HL-60/S4 treated with phorbol 12-myristate 13-acetate at 8.2 ng/mL for 4 days and 3 days (cell line): ENCODE data around the gene MPHOSPH6.
"Not testable (repeated sequence)": the region's sequence is repeated elsewhere in the genome, so short reads cannot be mapped to it uniquely, and the experiment has no call there.

Experiments used
- in situ Hi-C: fragments of 300-500 bp; cut with MboI; formaldehyde crosslinking; loops from 2 replicates; pipeline ENCODE4 v1.15.0; 2022; ENCODE audit warnings: low sequenced_read_pairs

MPHOSPH6 gene

GRCh38 chr16:82169861-82170845 is at the start of gene MPHOSPH6:
Gene MPHOSPH6, minus strand, starts transcription at chr16:82170224. Its CDS starts 49 bp downstream, at chr16:82170175.
- in situ Hi-C loops = no loop called here

- in situ Hi-C loops = no loop called here
Measured at GRCh38 chr16:82219298-82219697, 49.3 kb upstream of the MPHOSPH6 start.

DNA sequence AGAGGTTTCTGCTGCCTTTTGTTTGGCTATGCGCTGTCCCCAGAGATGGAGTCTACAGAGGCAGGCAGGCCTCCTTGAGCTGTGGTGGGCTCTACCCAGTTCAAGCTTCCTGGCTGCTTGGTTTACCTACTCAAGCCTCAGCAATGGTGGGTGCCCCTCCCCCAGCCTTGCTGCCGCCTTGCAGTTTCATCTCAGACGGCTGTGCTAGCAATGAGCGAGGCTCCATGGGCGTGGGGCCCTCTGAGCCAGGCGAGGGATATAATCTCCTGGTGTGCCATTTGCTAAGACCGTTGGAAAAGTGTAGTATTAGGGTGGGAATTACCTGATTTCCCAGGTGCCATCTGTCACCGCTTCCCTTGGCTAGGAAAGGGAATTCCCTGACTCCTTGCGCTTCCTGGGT is 39.3 kb upstream of the MPHOSPH6 start:
- in situ Hi-C loops = not testable (repeated sequence)

DNA sequence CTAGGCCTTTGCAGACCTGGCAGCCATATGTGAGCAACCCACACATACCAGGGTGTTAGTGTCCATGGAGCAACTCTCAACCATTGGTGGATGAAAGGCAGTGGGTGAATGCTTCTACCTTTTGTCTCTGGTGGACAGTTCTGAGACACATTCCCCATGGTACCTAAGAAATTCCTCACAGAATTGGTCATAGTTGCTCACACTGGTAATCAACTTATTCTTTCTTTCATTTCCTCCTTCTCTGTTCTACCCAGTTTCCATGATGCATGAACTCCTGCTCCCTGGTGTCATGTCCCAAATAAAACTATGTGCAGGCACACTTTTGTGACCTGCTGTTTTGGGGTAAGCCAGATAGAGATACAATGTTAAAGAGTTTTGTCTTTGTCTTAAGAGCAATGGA is 33.2 kb upstream of the MPHOSPH6 start:
- in situ Hi-C loops = no loop called here

DNA sequence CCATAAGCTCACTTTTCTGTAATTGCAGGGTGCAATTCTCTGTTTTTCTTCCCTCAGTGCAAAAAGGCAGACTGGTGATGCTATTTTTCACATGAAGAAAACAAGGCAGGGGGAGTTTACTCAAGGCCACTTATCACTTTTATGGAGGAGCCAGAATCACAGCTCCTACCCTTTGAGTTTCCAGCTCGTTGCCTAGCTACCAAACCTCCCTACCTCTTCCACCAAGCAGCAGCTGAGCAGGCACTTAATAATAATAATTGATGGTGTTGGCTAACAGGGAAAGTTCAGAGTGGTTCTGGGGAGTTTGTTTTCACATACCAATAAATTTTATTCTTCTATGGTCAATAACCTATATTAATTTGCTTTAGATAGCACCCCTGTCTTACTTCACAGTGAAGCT is 31.9 kb upstream of the MPHOSPH6 start:
- in situ Hi-C loops = no loop called here

DNA sequence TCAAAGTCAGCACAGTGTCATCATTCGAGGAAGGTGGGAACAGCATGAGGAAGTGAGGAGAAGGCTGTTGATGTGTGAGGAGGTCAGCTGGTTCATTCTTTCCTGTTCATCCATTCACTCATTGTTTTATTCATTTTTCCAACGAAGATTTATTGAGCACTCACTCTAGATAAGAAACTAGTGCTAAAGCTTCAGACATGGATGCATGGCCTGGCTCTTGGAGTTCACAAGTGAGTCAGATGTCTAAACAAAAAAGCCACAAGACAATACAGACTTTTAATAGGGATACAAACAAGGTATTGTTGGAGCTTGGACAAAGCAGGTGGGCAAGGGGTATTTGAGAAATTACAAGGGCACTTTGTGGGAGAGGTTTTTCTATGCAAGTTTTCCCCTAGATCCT is 31.3 kb upstream of the MPHOSPH6 start:
- in situ Hi-C loops = no loop called here

GRCh38 chr16:82199209-82199608 is 29.2 kb upstream of the MPHOSPH6 start:
- in situ Hi-C loops = no loop called here

- in situ Hi-C loops = no loop called here
Measured at GRCh38 chr16:82197540-82198240, 27.7 kb upstream of the MPHOSPH6 start.

DNA sequence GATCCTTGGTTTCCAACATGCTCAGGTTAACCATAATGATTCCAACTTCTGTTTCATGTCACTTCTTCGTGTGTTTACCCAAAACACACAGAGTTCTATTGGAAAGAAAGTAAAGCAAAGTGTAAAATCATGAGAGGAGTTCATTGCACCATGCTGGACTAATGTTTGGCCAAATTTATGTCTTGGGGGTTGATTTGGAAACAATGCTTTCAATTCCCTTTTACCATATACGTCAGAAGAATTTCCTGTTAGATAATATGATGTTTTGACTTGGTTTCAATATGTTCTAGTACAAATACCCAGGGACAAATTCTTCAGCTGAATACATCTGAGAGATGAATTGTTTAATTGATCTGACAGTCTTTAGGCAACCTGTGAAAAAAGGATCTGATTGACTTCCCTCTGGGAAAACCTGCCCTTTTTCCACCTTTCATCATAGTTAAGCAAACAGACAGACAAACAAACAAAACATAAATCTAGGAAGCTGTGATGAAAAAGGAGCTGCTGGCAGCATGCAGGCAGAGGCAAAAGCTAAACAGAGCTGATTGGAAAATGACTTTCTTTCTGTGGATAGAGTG is 26.0 kb upstream of the MPHOSPH6 start:
- in situ Hi-C loops = no loop called here

GRCh38 chr16:82194086-82194485 is 24.1 kb upstream of the MPHOSPH6 start:
- in situ Hi-C loops = no loop called here

DNA sequence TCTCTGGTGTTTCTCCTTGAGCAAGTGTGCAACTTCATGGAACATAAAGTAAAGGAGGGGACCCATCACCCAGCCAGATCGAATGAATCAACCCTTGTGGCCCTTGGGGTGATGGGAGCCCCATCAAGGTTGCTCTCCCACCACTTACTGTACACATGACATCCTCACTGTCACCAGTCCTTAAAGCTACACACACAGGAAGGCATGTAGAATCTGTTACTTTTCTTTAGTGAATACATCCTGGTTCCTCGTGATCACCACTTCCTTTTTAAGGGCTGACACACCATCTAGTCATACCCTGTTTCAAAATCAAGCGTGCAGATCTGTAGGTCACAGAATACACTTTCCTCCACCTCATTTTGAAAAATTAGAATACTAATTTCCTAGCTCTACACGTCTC is 22.6 kb upstream of the MPHOSPH6 start:
- in situ Hi-C loops = no loop called here

DNA sequence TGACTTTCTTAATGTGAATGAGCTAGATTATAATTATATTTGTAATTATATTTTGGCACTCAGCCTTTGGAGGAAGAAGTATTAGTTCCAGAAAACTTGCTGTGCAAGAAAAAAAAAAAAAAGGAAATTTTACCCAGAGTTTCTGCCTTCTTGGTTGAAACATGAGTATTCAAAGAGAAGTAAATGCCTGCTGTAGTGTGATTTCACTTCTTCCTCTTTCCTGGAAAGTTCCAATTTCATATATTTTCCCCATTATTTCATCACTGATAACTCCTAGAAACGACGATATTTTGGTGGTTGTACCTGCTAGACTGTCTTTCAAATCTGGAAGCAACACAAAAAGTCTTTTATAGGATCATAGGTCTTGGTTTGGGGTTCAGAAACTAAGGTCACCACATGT is 20.4 kb upstream of the MPHOSPH6 start:
- in situ Hi-C loops = no loop called here

DNA sequence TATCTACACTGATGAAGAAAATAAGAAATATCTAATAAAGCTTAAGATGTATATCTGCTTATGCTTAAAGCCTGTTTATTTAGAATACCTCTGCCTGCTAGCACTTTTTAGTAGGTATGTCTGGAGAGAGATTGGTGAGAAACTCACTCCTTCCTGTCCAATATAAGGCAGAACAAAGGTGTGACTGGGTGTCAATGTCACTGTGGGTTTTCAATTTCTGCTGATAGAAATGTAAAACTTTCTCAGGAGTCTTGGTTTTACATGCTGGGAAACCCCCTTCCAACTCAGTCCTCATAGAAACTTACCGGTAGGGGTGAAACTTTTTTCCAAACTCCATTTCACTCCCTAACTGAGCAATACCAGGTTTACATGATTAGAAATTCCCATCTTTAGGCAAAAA is 17.8 kb upstream of the MPHOSPH6 start:
- in situ Hi-C loops = no loop called here

- in situ Hi-C loops = no loop called here
Measured at GRCh38 chr16:82185012-82185411, 15.0 kb upstream of the MPHOSPH6 start.

GRCh38 chr16:82184213-82184612 is 14.2 kb upstream of the MPHOSPH6 start:
- in situ Hi-C loops = no loop called here

GRCh38 chr16:82183004-82183397 is 13.0 kb upstream of the MPHOSPH6 start:
- in situ Hi-C loops = no loop called here

GRCh38 chr16:82182266-82183003 is 12.4 kb upstream of the MPHOSPH6 start:
- in situ Hi-C loops = no loop called here

GRCh38 chr16:82181461-82182185 is 11.6 kb upstream of the MPHOSPH6 start:
- in situ Hi-C loops = no loop called here

- in situ Hi-C loops = no loop called here
Measured at GRCh38 chr16:82178352-82178751, 8.3 kb upstream of the MPHOSPH6 start.

DNA sequence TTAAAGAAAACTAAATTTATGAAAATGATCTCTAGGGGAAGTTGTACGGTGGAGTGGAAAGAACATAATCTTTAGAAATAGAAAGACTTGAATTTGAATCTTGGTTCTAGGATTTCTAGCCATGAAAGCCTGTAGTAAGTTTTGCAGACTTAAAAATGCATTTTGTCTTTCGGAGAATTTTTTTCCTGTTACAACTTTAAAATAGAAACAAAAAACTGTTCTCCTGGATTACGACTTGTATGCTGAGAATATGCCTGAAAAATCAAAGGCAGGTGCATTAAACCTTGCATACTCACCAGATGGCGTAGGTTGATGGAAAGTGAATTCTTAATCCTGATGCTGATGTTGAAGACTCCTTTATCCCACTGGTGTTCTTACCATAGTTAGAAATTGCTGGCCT is 7.5 kb upstream of the MPHOSPH6 start:
- in situ Hi-C loops = no loop called here
